Measurements from ENCODE around the gene TBC1D10B.
A peak's percentile ranks its signal among the peaks of the same experiment; 100 is the strongest.
"Not testable (repeated sequence)": the region's sequence is repeated elsewhere in the genome, so short reads cannot be mapped to it uniquely, and the experiment has no call there.

- not testable (repeated sequence) for TF ChIP-seq CTCF (IDR thresholded peaks at IDR 0.05)
- TF ChIP-seq POLR2A (IDR thresholded peaks at IDR 0.05), result peak; percentile 88
Measured at GRCh38 chr16:30335028-30335597, 35.2 kb downstream of the TBC1D10B start.

Data from right lobe of liver (tissue), 4 donors.